GM12878 (cell line): ENCODE measurements around the gene FCER2. TPM values are rescaled to one million over a fixed set of nuclear protein-coding genes. Genes with fewer than 3 reads are reported as not detected.
A peak's percentile ranks its signal among the peaks of the same experiment; 100 is the strongest.

Experiments used
- CBFB ChIP-seq: IDR thresholded peaks from 2 replicates; pipeline ENCODE4 v1.6.1; 2016; ENCODE audit warnings: antibody characterized with exemption, low read depth
- CHD4 ChIP-seq: fragments of 200-600 bp; sonication (generic); IDR thresholded peaks from 2 replicates; pipeline ENCODE4 v1.6.1; 2016; ENCODE audit warnings: mild to moderate bottlenecking
- HCFC1 ChIP-seq: fragments of 150-350 bp; IDR thresholded peaks from 2 replicates; pipeline ENCODE4 v1.6.1; 2014; ENCODE audit warnings: low read length
- HDAC2 ChIP-seq: fragments of 200-600 bp; sonication (generic); IDR thresholded peaks from 2 replicates; pipeline ENCODE4 v1.6.1; 2017
- HDGF ChIP-seq: fragments of 450-650 bp; IDR thresholded peaks from 2 replicates; pipeline ENCODE4 v1.6.1; 2016; ENCODE audit warnings: antibody characterized with exemption
- MYC ChIP-seq: IDR thresholded peaks from 2 replicates; pipeline ENCODE4 v1.6.1; 2011; ENCODE audit warnings: mild to moderate bottlenecking, low read length, moderate library complexity, inconsistent platforms; ENCODE audit not compliant: insufficient read depth, insufficient replicate concordance, insufficient read length, severe bottlenecking
- STAT1 ChIP-seq: fragments of 450-650 bp; conservative IDR thresholded peaks from 2 replicates; pipeline ENCODE4 v1.6.1; 2014; ENCODE audit warnings: antibody characterized with exemption, mild to moderate bottlenecking
- TCF3 ChIP-seq: IDR thresholded peaks from 2 replicates; pipeline ENCODE4 v1.6.1; 2012; ENCODE audit warnings: low read depth, mild to moderate bottlenecking, low read length, borderline replicate concordance; ENCODE audit not compliant: insufficient read depth
- YY1 ChIP-seq: IDR thresholded peaks from 2 replicates; pipeline ENCODE4 v1.6.1; 2011; ENCODE audit warnings: low read depth, mild to moderate bottlenecking, low read length
- ZSCAN29 ChIP-seq: fragments of 450-650 bp; IDR thresholded peaks from 2 replicates; pipeline ENCODE4 v1.6.1; 2017; ENCODE audit warnings: mild to moderate bottlenecking, moderate library complexity
- polyA plus RNA-seq, 11 experiments: library from polyadenylated mRNA; depleted of rRNA in 4 of 11; unstranded in 6 of 11; stranded (reverse) in 5 of 11; fragments of >200 nt; fragmentation: Nextera tagmentation in 4 of 11; fragmentation: Illumina TruSeq in 1 of 11; extraction: Ambion mirVana in 4 of 11; extraction: Trizol in 1 of 11; gene quantifications; 1 replicate in 1 of 11; 2 replicates in 10 of 11; pipeline versions ENCODE4 v1.2.1 to v1.2.3, GENCODE V29; 2011 to 2016; ENCODE audit warnings: inconsistent platforms in 2 of 11, missing spikeins in 2 of 11, low read depth in 1 of 11
- total RNA-seq, 4 experiments: library from RNA; depleted of rRNA in 3 of 4; stranded (reverse); fragments of >200 nt in 3 of 4; fragmentation: Illumina TruSeq in 1 of 4; extraction: Trizol in 1 of 4; gene quantifications; 2 replicates each; pipeline versions ENCODE4 v1.2.1 to v1.2.3, GENCODE V29; 2013 to 2021
- TF ChIP-seq, protein P1 (sequence below): fragments of 450-650 bp; IDR thresholded peaks from 2 replicates; pipeline ENCODE4 v1.6.1; 2017; ENCODE audit warnings: low read depth, mild to moderate bottlenecking, moderate library complexity
- TF ChIP-seq, protein P2 (sequence below): IDR thresholded peaks from 2 replicates; pipeline ENCODE4 v1.6.1; 2012; ENCODE audit warnings: mild to moderate bottlenecking, low read depth, low read length

The FCER2 gene
- total and polyA plus RNA-seq, 10 of the 15 experiments (the other 5 are each of a cell fraction or from before 2014, with no cell fraction given), result 44.0 to 424 (median 241) TPM

DNA sequence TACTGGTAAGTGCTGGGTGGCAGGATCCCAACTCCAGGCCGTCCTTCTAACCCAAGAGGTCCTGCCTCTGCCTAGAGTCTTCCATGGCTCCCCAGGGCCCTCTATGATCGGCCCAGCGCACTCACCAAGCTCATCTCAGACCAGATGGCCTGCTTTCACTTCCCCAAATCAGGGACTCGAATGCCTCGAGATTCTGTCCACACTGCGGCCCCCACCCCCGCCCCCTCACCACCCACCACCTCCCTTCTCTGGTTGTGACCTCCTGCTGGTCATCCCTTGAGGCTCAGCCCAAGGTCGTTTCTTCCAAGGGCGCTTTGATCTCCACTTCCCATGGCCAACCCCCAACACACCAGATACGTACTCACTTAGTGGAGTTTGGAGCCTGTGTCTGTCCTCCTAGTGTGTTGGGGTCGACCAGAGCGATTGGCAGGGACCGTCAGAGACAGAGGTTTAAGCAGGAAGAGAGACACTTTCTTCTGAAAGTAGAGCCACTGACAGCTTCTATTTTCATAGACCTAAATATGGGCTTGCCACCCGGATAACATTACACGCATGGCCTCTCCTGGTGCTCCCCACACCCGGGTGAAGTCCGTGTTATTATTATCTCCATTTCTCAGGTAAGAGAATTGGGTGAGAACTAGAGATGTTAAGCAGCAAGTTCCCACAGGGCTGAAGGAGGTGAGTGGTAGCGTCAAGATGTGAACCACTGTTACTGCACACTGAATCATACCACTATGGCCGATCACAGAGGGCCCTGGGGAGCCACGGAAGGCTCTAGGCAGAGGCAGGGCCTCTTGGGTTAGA is at the start of gene FCER2 (continued):
- TF ChIP-seq, protein P1, sequence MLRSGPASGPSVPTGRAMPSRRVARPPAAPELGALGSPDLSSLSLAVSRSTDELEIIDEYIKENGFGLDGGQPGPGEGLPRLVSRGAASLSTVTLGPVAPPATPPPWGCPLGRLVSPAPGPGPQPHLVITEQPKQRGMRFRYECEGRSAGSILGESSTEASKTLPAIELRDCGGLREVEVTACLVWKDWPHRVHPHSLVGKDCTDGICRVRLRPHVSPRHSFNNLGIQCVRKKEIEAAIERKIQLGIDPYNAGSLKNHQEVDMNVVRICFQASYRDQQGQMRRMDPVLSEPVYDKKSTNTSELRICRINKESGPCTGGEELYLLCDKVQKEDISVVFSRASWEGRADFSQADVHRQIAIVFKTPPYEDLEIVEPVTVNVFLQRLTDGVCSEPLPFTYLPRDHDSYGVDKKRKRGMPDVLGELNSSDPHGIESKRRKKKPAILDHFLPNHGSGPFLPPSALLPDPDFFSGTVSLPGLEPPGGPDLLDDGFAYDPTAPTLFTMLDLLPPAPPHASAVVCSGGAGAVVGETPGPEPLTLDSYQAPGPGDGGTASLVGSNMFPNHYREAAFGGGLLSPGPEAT, result peak; percentile 59; the same call in 1 of the 2 replicates
- TF ChIP-seq HDGF (no peak), MYC (peak; percentile 19), HDAC2 (peak; percentile 91; the same call in 1 of the 2 replicates), CBFB (peak; percentile 87), ZSCAN29 (no peak), STAT1 (no peak), HCFC1 (no peak), YY1 (peak; percentile 93), CHD4 (peak; percentile 2; the same call in 1 of the 2 replicates), TCF3 (peak; percentile 97)
- TF ChIP-seq, protein P2, sequence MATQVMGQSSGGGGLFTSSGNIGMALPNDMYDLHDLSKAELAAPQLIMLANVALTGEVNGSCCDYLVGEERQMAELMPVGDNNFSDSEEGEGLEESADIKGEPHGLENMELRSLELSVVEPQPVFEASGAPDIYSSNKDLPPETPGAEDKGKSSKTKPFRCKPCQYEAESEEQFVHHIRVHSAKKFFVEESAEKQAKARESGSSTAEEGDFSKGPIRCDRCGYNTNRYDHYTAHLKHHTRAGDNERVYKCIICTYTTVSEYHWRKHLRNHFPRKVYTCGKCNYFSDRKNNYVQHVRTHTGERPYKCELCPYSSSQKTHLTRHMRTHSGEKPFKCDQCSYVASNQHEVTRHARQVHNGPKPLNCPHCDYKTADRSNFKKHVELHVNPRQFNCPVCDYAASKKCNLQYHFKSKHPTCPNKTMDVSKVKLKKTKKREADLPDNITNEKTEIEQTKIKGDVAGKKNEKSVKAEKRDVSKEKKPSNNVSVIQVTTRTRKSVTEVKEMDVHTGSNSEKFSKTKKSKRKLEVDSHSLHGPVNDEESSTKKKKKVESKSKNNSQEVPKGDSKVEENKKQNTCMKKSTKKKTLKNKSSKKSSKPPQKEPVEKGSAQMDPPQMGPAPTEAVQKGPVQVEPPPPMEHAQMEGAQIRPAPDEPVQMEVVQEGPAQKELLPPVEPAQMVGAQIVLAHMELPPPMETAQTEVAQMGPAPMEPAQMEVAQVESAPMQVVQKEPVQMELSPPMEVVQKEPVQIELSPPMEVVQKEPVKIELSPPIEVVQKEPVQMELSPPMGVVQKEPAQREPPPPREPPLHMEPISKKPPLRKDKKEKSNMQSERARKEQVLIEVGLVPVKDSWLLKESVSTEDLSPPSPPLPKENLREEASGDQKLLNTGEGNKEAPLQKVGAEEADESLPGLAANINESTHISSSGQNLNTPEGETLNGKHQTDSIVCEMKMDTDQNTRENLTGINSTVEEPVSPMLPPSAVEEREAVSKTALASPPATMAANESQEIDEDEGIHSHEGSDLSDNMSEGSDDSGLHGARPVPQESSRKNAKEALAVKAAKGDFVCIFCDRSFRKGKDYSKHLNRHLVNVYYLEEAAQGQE, result no peak
